Measurements from ENCODE around the gene PUM1. TPM values are rescaled to one million over a fixed set of nuclear protein-coding genes. Genes with fewer than 3 reads are reported as not detected.

Gene PUM1
- total RNA-seq, 2 experiments from 2014 or later = 91.0 to 94.9 TPM

- no peaks in the 10 kb centered on the region for H3K36me3 Mint-ChIP-seq (ENCODE audit: low read depth)
- no peaks in the 10 kb centered on the region for H3K4me1 Mint-ChIP-seq (ENCODE audit: low read depth)
- H3K27ac Mint-ChIP-seq = no peak overlapping the region
- no peaks in the 10 kb centered on the region for H3K9me3 Mint-ChIP-seq (ENCODE audit: insufficient read depth)
- peaks cover 30% of the 10 kb centered on the region for H3K27me3 Mint-ChIP-seq (ENCODE audit: low read depth)
- DNase-seq = no peak
- ChIA-PET CTCF (no interaction called here), POLR2A (no interaction called here)
- ATAC-seq = no peak
- H3K4me3 Mint-ChIP-seq = no peak overlapping the region
Observed at GRCh38 chr1:30888391-30888790, 177.1 kb downstream of the PUM1 start.

GRCh38 chr1:30887485-30888315 is 177.8 kb downstream of the PUM1 start:
- Mint-ChIP-seq H3K4me3 (no peak overlapping the region), H3K27me3 (ENCODE audit: low read depth) (peaks cover 31% of the 10 kb centered on the region), H3K4me1 (ENCODE audit: low read depth) (no peaks in the 10 kb centered on the region), H3K36me3 (ENCODE audit: low read depth) (no peaks in the 10 kb centered on the region), H3K27ac (no peak overlapping the region), H3K9me3 (ENCODE audit: insufficient read depth) (no peaks in the 10 kb centered on the region)
- POLR2A ChIA-PET = no interaction called here
- CTCF ChIA-PET = no interaction called here
- no peak for DNase-seq
- ATAC-seq = no peak

- no peak for ATAC-seq
- CTCF ChIA-PET = no interaction called here
- Mint-ChIP-seq H3K27me3 (ENCODE audit: low read depth) (peaks cover 31% of the 10 kb centered on the region), H3K4me3 (no peak overlapping the region), H3K27ac (no peak overlapping the region), H3K4me1 (ENCODE audit: low read depth) (no peaks in the 10 kb centered on the region), H3K9me3 (ENCODE audit: insufficient read depth) (no peaks in the 10 kb centered on the region), H3K36me3 (ENCODE audit: low read depth) (no peaks in the 10 kb centered on the region)
- POLR2A ChIA-PET = no interaction called here
- no peak for DNase-seq
Observed at GRCh38 chr1:30886710-30887428, 178.6 kb downstream of the PUM1 start.

DNA sequence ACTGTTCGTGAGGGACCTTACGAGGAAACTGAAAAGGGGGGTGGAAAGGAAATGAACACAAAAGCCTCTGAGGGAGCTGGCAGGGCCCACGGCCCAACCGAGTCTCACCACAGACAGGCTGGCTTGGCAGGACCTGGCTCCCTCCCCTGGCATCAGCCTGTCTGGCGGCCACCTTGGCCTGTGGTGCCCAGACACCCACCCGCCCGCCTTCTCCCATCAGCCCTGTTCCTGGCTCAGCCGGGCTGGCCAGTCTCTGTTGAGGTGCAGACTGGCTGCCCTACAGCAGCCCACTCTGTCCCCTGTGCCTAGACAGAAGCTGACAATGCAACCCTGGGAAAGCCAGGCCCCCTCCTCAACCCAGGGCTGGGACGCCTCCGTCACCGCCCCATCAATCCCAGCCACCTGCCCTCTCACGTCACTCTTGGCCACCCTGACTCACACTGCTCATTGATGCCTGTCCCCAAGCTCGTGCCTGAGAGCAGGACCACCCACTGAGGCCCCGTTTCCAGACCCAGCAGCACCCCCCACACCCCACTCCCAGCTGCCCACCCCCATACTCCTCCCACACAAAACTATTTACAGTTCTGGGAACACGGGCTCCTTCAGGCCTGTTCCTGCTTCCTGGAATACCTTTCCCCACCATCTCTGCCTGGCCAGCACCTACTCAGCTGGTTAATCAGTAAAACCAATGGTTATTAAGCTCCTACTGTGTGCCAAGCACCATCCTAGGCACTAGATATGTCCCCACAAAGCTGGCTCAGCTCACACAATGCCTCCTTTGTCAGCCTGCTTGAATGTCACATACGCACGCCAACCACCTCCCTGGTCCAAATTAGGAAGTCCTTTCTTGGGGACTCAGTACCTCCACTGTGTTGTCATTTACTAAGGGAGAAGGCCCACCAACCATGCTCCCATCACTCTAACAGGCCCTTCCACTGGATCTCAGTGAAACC is 179.7 kb downstream of the PUM1 start:
- Mint-ChIP-seq H3K4me3 (no peak overlapping the region), H3K4me1 (ENCODE audit: low read depth) (no peaks in the 10 kb centered on the region), H3K9me3 (ENCODE audit: insufficient read depth) (no peaks in the 10 kb centered on the region), H3K27ac (no peak overlapping the region), H3K36me3 (ENCODE audit: low read depth) (no peaks in the 10 kb centered on the region), H3K27me3 (ENCODE audit: low read depth) (peaks cover 38% of the 10 kb centered on the region)
- no peak for ATAC-seq
- POLR2A ChIA-PET = interaction anchor here (0.6 kb wide), 1 partner anchor 116 kb away, joined by 3 read pairs; no protein-coding TSS in a partner anchor
- CTCF ChIA-PET = no interaction called here
- no peak for DNase-seq

- CTCF ChIA-PET = no interaction called here
Observed at GRCh38 chr1:30884723-30885122, 180.8 kb downstream of the PUM1 start.

GRCh38 chr1:30883389-30884172 is 181.9 kb downstream of the PUM1 start:
- ChIA-PET CTCF (no interaction called here), POLR2A (no interaction called here)
- Mint-ChIP-seq H3K4me1 (ENCODE audit: low read depth) (no peaks in the 10 kb centered on the region), H3K27me3 (ENCODE audit: low read depth) (peaks cover 48% of the 10 kb centered on the region), H3K9me3 (ENCODE audit: insufficient read depth) (no peaks in the 10 kb centered on the region), H3K4me3 (no peak overlapping the region), H3K27ac (no peak overlapping the region), H3K36me3 (ENCODE audit: low read depth) (no peaks in the 10 kb centered on the region)
- DNase-seq (no peak), ATAC-seq (no peak)

More at GRCh38 chr1:30884723-30885122, 180.8 kb downstream of the PUM1 start:
- DNase-seq (no peak), ATAC-seq (no peak)
- Mint-ChIP-seq H3K27ac (no peak overlapping the region), H3K9me3 (ENCODE audit: insufficient read depth) (no peaks in the 10 kb centered on the region), H3K27me3 (ENCODE audit: low read depth) (peaks cover 38% of the 10 kb centered on the region), H3K4me3 (no peak overlapping the region), H3K36me3 (ENCODE audit: low read depth) (no peaks in the 10 kb centered on the region), H3K4me1 (ENCODE audit: low read depth) (no peaks in the 10 kb centered on the region)
- POLR2A ChIA-PET = no interaction called here

DNA sequence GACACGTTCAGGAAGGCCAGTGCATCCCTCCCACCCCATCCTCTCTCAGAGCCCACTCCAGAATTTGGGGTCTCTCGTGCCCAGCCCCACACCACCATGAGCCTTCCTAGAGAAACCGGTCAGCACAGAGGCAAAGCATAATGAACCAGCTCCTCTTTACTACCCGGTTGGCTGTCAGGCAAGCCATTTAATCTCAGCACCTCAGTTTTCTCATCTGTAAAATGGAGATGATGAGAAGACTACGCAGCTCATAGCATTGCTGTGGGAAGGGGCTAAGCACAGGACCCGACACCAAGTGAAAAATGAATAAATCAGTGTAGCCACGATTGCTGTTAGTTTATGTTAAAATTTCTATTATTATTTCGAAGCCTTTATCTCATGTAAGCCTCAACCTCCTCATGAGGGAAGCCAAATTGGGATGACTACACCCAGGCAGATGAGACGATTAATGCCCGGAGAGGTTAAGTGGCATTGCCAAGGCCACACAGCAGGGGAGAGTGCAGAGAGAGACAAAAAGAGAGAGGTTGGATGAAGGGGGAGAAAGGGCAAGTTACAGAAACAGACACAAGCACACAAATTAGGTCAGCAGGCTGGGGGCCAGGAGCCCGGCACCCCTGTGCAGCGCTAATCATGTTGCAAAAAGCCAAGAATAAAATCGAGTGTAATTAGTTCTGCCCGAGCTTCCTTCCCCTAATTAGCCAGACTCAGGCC is 182.7 kb downstream of the PUM1 start:
- Mint-ChIP-seq H3K36me3 (ENCODE audit: low read depth) (no peaks in the 10 kb centered on the region), H3K27ac (no peak overlapping the region), H3K9me3 (ENCODE audit: insufficient read depth) (no peaks in the 10 kb centered on the region), H3K4me1 (ENCODE audit: low read depth) (no peaks in the 10 kb centered on the region), H3K4me3 (no peak overlapping the region), H3K27me3 (ENCODE audit: low read depth) (peaks cover 53% of the 10 kb centered on the region)
- ATAC-seq (no peak), DNase-seq (no peak)
- CTCF ChIA-PET = no interaction called here
- POLR2A ChIA-PET = no interaction called here

Other genes with a start within 250 kb of the PUM1 start
- gene SDC3, start 157.0 kb downstream of the PUM1 start, total RNA-seq = not detected
- gene NKAIN1, start 174.2 kb upstream of the PUM1 start, total RNA-seq = 1 to 10 TPM in 1 of 2 experiments, under 1 TPM in 1; 0.63 to 2.0 TPM
- gene SNRNP40, start 231.1 kb upstream of the PUM1 start, total RNA-seq = 100 to 1,000 TPM in 1 of 2 experiments, 10 to 100 TPM in 1; 94.9 to 103 TPM
- 10 to 100 TPM; 25.9 to 27.9 TPM for gene ZCCHC17, start 231.3 kb upstream of the PUM1 start, total RNA-seq

All from activated CD8-positive, alpha-beta T cell treated with anti-CD3 and anti-CD28 coated beads, Interleukin-2, amount 10 ng/mL, durations not matched to agents 7 days and 5 days (primary cell).